ENCODE data around the gene SS18L1.
A peak's percentile ranks its signal among the peaks of the same experiment; 100 is the strongest.
"Not testable (repeated sequence)": the region's sequence is repeated elsewhere in the genome, so short reads cannot be mapped to it uniquely, and the experiment has no call there.

The SS18L1 gene

GRCh38 chr20:62138912-62139311 lies 4.7 kb upstream of the SS18L1 start:
- no peak for DNase-seq

- DNase-seq = no peak
These were observed 3.9 kb upstream of the SS18L1 start for GRCh38 chr20:62139636-62140035.

- DNase-seq = no peak
These were observed 2.5 kb upstream of the SS18L1 start for GRCh38 chr20:62141043-62141396.

- DNase-seq = no peak
These were observed 1.9 kb upstream of the SS18L1 start for GRCh38 chr20:62141397-62142251.

- no peak for DNase-seq
These were observed 1.1 kb upstream of the SS18L1 start for GRCh38 chr20:62142252-62143080.

GRCh38 chr20:62143957-62144825 lies 622 bp downstream of the SS18L1 start:
- peak; percentile 60 for DNase-seq

GRCh38 chr20:62145688-62146018 lies 2.1 kb downstream of the SS18L1 start:
- no peak for DNase-seq

- DNase-seq = no peak
These were observed 2.6 kb downstream of the SS18L1 start for GRCh38 chr20:62146019-62146755.

GRCh38 chr20:62147125-62147524 lies 3.6 kb downstream of the SS18L1 start:
- DNase-seq = no peak

GRCh38 chr20:62147528-62147927 lies 4.0 kb downstream of the SS18L1 start:
- DNase-seq = no peak

GRCh38 chr20:62148383-62148782 lies 4.8 kb downstream of the SS18L1 start:
- DNase-seq = not testable (repeated sequence)

GRCh38 chr20:62148908-62149314 lies 5.3 kb downstream of the SS18L1 start:
- DNase-seq = no peak

- DNase-seq = no peak
These were observed 6.2 kb downstream of the SS18L1 start for GRCh38 chr20:62149532-62150309.

GRCh38 chr20:62150310-62150575 lies 6.7 kb downstream of the SS18L1 start:
- DNase-seq = no peak

GRCh38 chr20:62151225-62151624 lies 7.7 kb downstream of the SS18L1 start:
- DNase-seq = no peak

GRCh38 chr20:62151835-62152364 lies 8.3 kb downstream of the SS18L1 start:
- no peak for DNase-seq

- DNase-seq = no peak
These were observed 12.1 kb downstream of the SS18L1 start for GRCh38 chr20:62155428-62156253.

- no peak for DNase-seq
These were observed 12.6 kb downstream of the SS18L1 start for GRCh38 chr20:62156254-62156556.

GRCh38 chr20:62156592-62157386 lies 13.2 kb downstream of the SS18L1 start:
- DNase-seq = peak; percentile 77

Measured in activated CD8-positive, alpha-beta memory T cell treated with anti-CD3 and anti-CD28 coated beads, Interleukin-2, amount 50 U/mL, for 4 hours (primary cell).